ENCODE measurements around the gene NT5E.
A peak's percentile ranks its signal among the peaks of the same experiment; 100 is the strongest.

The NT5E gene

GRCh38 chr6:85472744-85473143 is 22.9 kb downstream of the NT5E start:
- peak overlapping the region; percentile 49 to 66 for H3K27ac ChIP-seq
- intact Hi-C loops (cut with DNase I; ENCODE audit: low total_unique reads): no loop called here

DNA sequence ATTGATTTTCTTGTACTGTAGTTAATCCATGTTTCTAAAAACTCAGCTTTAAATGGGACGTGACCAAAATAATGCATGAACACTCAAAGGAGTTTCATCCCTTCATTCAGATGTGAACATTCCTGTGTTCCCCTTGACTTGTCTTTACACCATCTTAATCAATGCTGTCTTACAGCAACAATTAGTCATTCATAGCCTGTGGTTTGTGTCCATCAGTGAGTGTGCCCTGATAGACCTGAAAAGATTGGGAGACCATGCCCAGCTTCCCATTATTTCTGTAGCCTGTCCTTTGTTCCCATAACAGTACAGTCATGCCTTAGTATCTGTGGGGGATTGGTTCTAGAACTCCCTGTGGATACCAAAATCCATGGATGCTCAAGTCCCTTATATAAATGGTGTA is 23.9 kb downstream of the NT5E start:
- Histone ChIP-seq H3K36me3 (peaks cover 7 to 11% (median 10%) of the 10 kb centered on the region in 3 donors), H3K9me3 (no peaks in the 10 kb centered on the region), H3K27ac (peak overlapping the region in 1 of 2 donors; percentile 66), H3K27me3 (no peaks in the 10 kb centered on the region), H3K4me1 (peaks cover 0 to 61% (median 10%) of the 10 kb centered on the region in 4 donors), H3K4me3 (no peak overlapping the region)
- no peak for DNase-seq
- intact Hi-C loops (cut with DNase I; ENCODE audit: low total_unique reads): no loop called here
- no peak for TF ChIP-seq CTCF (IDR thresholded peaks at IDR 0.05)

More at GRCh38 chr6:85472744-85473143, 22.9 kb downstream of the NT5E start:
- Histone ChIP-seq H3K4me3 (no peak overlapping the region), H3K27me3 (no peaks in the 10 kb centered on the region), H3K9me3 (no peaks in the 10 kb centered on the region), H3K4me1 (peaks cover 0 to 71% (median 13%) of the 10 kb centered on the region in 4 donors), H3K36me3 (peaks cover 7 to 11% (median 10%) of the 10 kb centered on the region in 3 donors)
- DNase-seq: no peak
- no peak for TF ChIP-seq CTCF (IDR thresholded peaks at IDR 0.05)

- peaks cover 7 to 11% (median 10%) of the 10 kb centered on the region in 3 donors for H3K36me3 ChIP-seq
- no peaks in the 10 kb centered on the region for H3K9me3 ChIP-seq
- intact Hi-C loops (cut with DNase I; ENCODE audit: low total_unique reads): no loop called here
- no peak overlapping the region for H3K27ac ChIP-seq
- no peak for TF ChIP-seq CTCF (IDR thresholded peaks at IDR 0.05)
- H3K4me1 ChIP-seq: peaks cover 0 to 40% (median 4%) of the 10 kb centered on the region in 4 donors
- no peaks in the 10 kb centered on the region for H3K27me3 ChIP-seq
- no peak for DNase-seq
- H3K4me3 ChIP-seq: no peak overlapping the region
Measured at GRCh38 chr6:85476532-85476931, 26.6 kb downstream of the NT5E start.

GRCh38 chr6:85479208-85479607 is 29.3 kb downstream of the NT5E start:
- no peaks in the 10 kb centered on the region for H3K27me3 ChIP-seq
- no peak overlapping the region for H3K27ac ChIP-seq
- intact Hi-C loops (cut with DNase I; ENCODE audit: low total_unique reads): no loop called here
- H3K9me3 ChIP-seq: no peaks in the 10 kb centered on the region
- H3K4me1 ChIP-seq: peaks cover 0 to 25% (median 9%) of the 10 kb centered on the region in 4 donors
- DNase-seq: no peak
- no peak for TF ChIP-seq CTCF (IDR thresholded peaks at IDR 0.05)
- H3K36me3 ChIP-seq: peaks cover 7 to 11% (median 10%) of the 10 kb centered on the region in 3 donors
- no peak overlapping the region for H3K4me3 ChIP-seq

GRCh38 chr6:85482206-85482904 is 32.5 kb downstream of the NT5E start:
- peaks cover 0 to 11% (median 7%) of the 10 kb centered on the region in 4 donors for H3K4me1 ChIP-seq
- intact Hi-C loops (cut with DNase I; ENCODE audit: low total_unique reads): loop anchor here (5.0 kb wide), 1 partner anchor 130 kb away; no protein-coding TSS in a partner anchor
- H3K27ac ChIP-seq: peak overlapping the region; percentile 8 to 52
- no peak for TF ChIP-seq CTCF (IDR thresholded peaks at IDR 0.05)
- no peak for DNase-seq
- H3K4me3 ChIP-seq: no peak overlapping the region
- H3K36me3 ChIP-seq: peaks cover 6 to 12% (median 9%) of the 10 kb centered on the region in 3 donors
- no peaks in the 10 kb centered on the region for H3K9me3 ChIP-seq
- H3K27me3 ChIP-seq: no peaks in the 10 kb centered on the region

Data from tibial artery (tissue), 4 donors.